Spinal cord (tissue), 10 donors: ENCODE results near the gene CBX6. TPM values are rescaled to one million over a fixed set of nuclear protein-coding genes. Genes with fewer than 3 reads are reported as not detected.

ENCODE experiments used
- DNase-seq, 6 donors: peaks; one replicate each; pipeline versions ENCODE4 v3.0.0 to v3.0.0-alpha.2; 2013 to 2015; ENCODE audit warnings: low spot score in 6 of 6, low read depth in 4 of 6
- H3K27ac ChIP-seq: one replicate; pipeline ENCODE4 v1.5.1; 2013; ENCODE audit warnings: low read depth, low read length, control low read depth
- H3K27me3 ChIP-seq: one replicate; pipeline ENCODE4 v1.6.1; 2013; ENCODE audit warnings: low read length; ENCODE audit not compliant: control insufficient read depth, insufficient read depth
- H3K36me3 ChIP-seq: one replicate; pipeline ENCODE4 v1.6.1; 2013; ENCODE audit warnings: low read length; ENCODE audit not compliant: control insufficient read depth, insufficient read depth
- H3K4me1 ChIP-seq: one replicate; pipeline ENCODE4 v1.6.1; 2013; ENCODE audit warnings: low read length; ENCODE audit not compliant: control insufficient read depth, insufficient read depth
- H3K4me3 ChIP-seq: one replicate; pipeline ENCODE4 v1.5.1; 2013; ENCODE audit warnings: low read depth, low read length, control low read depth
- H3K9me3 ChIP-seq: one replicate; pipeline ENCODE4 v1.6.1; 2013; ENCODE audit warnings: low read length; ENCODE audit not compliant: control insufficient read depth, insufficient read depth
- WGBS: methylation state at CpG from one replicate; pipeline ENCODE4 v1.1.5; 2013; ENCODE audit warnings: missing lambda C conversion rate; ENCODE audit not compliant: insufficient coverage; 5-methylcytosine and 5-hydroxymethylcytosine counted together
- polyA plus RNA-seq, 2 donors: library from polyadenylated mRNA; unstranded; fragments of 120-200 nt; gene quantifications; one replicate each; pipeline ENCODE4 v1.2.1, GENCODE V29; 2013; ENCODE audit not compliant: insufficient read length in 2 of 2
- total RNA-seq, 2 donors: library from RNA; depleted of rRNA in 1 of 2; stranded (reverse); fragments of 120-200 nt in 1 of 2; fragments of >200 nt in 1 of 2; gene quantifications; one replicate each; pipeline versions ENCODE4 v1.2.3 to v1.2.4, GENCODE V29; 2013 to 2014
- donor health status: healthy.

The CBX6 gene
- total and polyA plus RNA-seq, 4 donors: 38.3 to 70.0 (median 59.5) TPM

DNA sequence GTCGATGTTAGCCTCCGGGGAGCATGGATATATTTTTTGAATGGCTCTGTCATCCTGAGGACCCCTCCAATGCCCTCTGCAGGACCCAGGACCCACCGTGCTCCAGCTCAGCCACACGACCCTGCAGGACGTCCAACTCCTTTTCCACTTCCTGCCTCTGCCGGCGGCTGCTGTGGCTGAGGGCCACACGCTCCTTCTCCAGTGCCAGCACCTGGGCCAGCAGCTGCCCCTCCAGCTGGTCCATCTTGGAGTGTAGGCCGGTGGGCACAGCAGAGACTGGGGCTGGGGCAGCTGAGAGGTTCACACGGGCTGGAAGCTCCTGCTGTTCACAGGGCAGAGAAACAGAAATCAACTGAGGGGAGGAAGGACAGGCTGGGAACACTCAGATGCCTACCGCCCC lies 43.8 kb downstream of the CBX6 start:
- Histone ChIP-seq H3K4me1 (peaks cover 24% of the 10 kb centered on the region), H3K4me3 (no peak overlapping the region), H3K9me3 (no peaks in the 10 kb centered on the region), H3K27me3 (no peaks in the 10 kb centered on the region), H3K27ac (no peak overlapping the region), H3K36me3 (peaks cover 53% of the 10 kb centered on the region)
- DNase-seq: no peak
- WGBS: 55% methylated on average over 10 of the region's 11 CpGs

DNA sequence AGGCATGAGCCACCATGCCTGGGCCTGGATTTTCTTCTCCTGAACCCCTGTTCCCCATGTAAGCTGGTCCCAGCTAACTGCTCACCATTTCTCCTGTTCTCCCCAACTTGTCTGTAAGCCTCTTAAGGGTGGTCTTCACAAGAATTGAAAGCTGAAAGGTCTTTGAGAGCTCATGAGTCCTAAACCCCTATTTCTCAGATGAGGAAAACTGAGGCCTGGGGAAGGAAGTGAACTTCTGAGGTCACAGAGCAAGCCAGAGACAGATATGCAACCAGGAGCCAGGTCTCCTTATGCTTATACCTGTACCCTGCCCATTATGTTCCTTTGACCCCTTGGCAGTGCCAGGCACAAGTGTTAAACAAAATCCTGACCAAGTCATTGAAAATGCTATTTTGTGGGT lies 44.5 kb downstream of the CBX6 start:
- Histone ChIP-seq H3K36me3 (peaks cover 60% of the 10 kb centered on the region), H3K27me3 (no peaks in the 10 kb centered on the region), H3K9me3 (no peaks in the 10 kb centered on the region), H3K4me1 (peaks cover 17% of the 10 kb centered on the region), H3K4me3 (no peak overlapping the region), H3K27ac (no peak overlapping the region)
- DNase-seq: no peak

DNA sequence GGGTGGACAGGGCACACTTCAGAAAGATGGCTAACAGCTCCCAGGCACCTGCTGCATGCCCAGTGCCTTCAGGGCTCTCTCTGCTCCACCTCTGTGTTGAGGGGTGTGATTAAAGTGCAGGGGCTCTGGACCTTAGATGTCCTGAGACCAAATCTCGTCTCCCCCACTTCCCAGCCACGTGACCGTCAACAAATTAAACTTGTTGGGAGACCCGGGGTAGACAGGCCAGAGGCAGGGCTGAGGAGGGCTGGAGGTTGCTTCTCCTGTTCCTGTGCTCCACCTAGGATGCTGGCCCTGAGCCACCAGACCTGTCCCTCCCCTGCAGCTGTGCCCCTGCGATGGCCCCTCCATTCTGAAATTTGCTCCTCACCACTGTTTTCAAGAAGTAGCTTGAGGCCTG lies 45.2 kb downstream of the CBX6 start:
- peaks cover 62% of the 10 kb centered on the region for H3K36me3 ChIP-seq
- DNase-seq: no peak
- H3K4me3 ChIP-seq: no peak overlapping the region
- H3K4me1 ChIP-seq: peaks cover 10% of the 10 kb centered on the region
- H3K27ac ChIP-seq: no peak overlapping the region
- H3K9me3 ChIP-seq: no peaks in the 10 kb centered on the region
- H3K27me3 ChIP-seq: no peaks in the 10 kb centered on the region
- WGBS: 71% methylated on average over 2 of the region's 5 CpGs

DNA sequence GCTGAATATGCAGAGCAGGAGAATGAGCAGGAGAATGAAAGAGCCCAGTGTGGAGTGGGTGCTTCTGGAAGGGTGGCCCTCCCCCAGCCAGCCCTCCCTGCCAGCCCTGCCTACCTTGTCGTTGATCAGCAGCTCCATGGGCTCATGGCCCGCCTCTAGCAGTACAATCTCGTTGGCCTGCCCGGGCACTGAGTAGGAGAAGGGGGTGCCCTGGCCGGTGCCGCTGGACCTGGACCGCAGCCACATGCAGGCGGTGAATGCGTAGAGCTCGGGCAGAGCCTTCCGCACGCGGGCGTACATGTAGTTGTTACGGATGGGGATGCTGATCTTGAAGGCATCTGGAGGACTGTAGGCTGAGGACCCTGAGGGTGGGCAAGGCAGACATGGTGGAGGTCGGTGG lies 45.6 kb downstream of the CBX6 start:
- no peak for DNase-seq
- Histone ChIP-seq H3K9me3 (no peaks in the 10 kb centered on the region), H3K27me3 (no peaks in the 10 kb centered on the region), H3K4me3 (no peak overlapping the region), H3K4me1 (peaks cover 6% of the 10 kb centered on the region), H3K27ac (no peak overlapping the region), H3K36me3 (peaks cover 64% of the 10 kb centered on the region)
- 84% methylated on average over 16 of the region's 16 CpGs for WGBS

DNA sequence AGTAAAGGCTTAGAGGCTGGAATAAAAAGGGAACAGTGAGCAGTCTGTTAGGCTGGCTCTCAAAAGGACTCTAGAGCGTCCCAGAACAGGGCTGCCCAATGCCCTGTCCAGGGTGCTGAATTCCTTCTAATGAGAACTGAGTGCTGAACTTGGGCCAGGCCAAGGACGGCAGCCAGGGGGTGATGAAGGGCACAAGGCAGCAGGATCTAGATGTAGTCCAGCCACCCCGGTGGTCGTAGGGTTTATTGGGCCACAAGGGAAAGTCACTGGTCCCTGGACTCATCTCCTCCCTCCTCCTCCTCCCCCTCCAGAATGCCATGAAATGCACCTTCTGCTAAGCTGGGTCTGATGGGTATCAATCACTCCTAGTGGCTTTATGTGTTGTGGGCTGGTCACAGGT lies 47.4 kb downstream of the CBX6 start:
- DNase-seq: peak in 4 of 6 donors; percentile 54 to 90 (median 68)
- no peaks in the 10 kb centered on the region for H3K9me3 ChIP-seq
- peaks cover 62% of the 10 kb centered on the region for H3K36me3 ChIP-seq
- WGBS: 8% methylated on average over 2 of the region's 4 CpGs
- no peak overlapping the region for H3K27ac ChIP-seq
- H3K4me1 ChIP-seq: peaks cover 18% of the 10 kb centered on the region
- no peaks in the 10 kb centered on the region for H3K27me3 ChIP-seq
- no peak overlapping the region for H3K4me3 ChIP-seq

DNA sequence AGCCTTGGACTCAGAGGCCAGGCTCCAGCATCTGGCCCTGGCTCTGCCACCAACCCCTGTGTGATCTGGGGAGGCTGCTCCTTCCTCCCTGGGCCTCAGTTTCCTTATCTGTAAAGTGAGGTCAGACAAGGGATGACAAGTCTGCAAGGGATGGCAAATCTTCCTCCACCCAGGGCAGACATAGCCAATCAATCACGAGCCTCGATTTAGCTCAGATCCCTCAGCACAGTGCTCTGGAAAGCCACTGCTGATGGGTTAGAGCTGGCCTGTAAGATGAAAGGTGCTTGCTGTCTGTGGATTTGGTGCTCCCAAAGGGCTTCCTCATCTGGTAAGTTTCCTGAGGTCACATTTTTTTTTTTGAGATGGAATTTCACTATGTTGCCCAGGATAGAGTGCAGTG lies 48.4 kb downstream of the CBX6 start:
- no peak overlapping the region for H3K27ac ChIP-seq
- peaks cover 67% of the 10 kb centered on the region for H3K36me3 ChIP-seq
- no peaks in the 10 kb centered on the region for H3K27me3 ChIP-seq
- WGBS: no CpG with 5 or more reads among the region's 2 CpGs
- H3K4me3 ChIP-seq: no peak overlapping the region
- no peak for DNase-seq
- H3K4me1 ChIP-seq: peaks cover 17% of the 10 kb centered on the region
- H3K9me3 ChIP-seq: no peaks in the 10 kb centered on the region

DNA sequence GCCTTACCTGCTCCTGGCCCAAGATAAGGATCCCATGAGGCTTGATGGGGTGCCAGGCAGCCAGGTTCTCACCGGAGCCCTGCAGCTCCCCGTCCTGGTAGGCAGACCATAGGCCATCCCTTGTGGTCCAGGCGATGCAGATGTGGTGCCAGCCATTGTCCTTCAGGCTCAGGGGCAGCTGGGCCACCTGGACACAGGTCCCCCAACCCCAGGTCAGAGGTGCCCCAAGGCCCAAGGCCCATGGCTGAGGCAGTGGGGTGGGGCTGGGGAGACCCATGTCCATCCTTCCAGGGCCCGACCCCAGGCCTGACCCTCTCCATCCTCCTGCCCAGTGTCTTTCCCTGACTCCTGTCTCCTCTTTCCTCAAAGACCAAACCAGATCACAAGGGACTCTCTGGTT lies 48.9 kb downstream of the CBX6 start:
- peaks cover 13% of the 10 kb centered on the region for H3K4me1 ChIP-seq
- no peak overlapping the region for H3K4me3 ChIP-seq
- H3K27ac ChIP-seq: no peak overlapping the region
- no peak for DNase-seq
- no peaks in the 10 kb centered on the region for H3K27me3 ChIP-seq
- H3K36me3 ChIP-seq: peaks cover 64% of the 10 kb centered on the region
- H3K9me3 ChIP-seq: no peaks in the 10 kb centered on the region
- WGBS: 95% methylated on average over 4 of the region's 4 CpGs

DNA sequence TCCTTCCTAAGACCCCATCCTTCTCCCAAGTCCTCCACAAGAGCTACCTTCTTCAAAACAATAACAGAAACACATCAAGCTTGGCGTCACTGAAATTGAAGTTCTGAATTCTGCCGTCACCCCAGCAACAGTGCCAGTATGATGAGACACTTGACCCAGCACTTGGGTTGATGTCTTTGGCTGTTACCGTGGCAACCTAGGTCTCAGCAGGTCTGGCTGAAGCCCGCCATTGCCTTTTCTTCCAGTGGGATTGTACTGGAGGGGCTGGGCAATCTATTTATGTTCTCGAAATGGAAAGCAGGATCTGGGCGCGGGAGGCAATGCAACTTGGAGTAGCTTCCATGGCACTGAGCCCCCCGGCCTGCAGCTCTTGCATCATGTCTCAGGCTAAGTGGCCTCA lies 52.0 kb downstream of the CBX6 start:
- 39% methylated on average over 8 of the region's 8 CpGs for WGBS
- Histone ChIP-seq H3K27ac (no peak overlapping the region), H3K9me3 (no peaks in the 10 kb centered on the region), H3K36me3 (peaks cover 41% of the 10 kb centered on the region), H3K27me3 (no peaks in the 10 kb centered on the region), H3K4me3 (no peak overlapping the region), H3K4me1 (peaks cover 13% of the 10 kb centered on the region)
- DNase-seq: peak in 2 of 6 donors; percentile 49 to 61

DNA sequence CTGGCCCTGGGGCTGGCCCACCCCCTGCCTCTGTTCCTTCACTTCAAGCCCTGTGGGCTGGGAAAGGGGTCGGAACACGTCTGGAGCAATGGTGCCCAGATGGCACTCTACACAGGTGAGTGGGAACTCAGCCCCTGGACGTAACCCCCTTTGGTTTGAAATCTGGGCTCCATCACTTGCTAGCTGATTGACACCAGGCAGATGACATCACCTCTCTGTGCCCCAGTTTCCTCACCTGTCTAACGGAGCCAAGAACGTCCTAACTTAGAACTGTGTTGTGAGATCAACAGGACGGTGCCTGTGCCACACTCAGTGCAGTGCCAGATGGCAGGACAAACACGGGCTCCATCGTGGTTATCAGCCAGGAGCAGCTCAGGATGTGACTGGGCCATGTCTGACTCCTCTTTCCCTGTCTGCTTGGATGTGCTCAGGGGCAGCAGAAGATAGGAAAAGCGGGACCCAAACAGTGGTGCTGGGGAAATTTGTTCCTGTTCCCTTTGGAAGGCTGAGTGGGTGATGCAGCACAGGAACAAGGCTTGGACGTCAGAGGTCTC lies 52.6 kb downstream of the CBX6 start:
- H3K27me3 ChIP-seq: no peaks in the 10 kb centered on the region
- WGBS: 78% methylated on average over 9 of the region's 10 CpGs
- no peak overlapping the region for H3K27ac ChIP-seq
- H3K4me1 ChIP-seq: peaks cover 13% of the 10 kb centered on the region
- H3K9me3 ChIP-seq: no peaks in the 10 kb centered on the region
- DNase-seq: no peak
- H3K4me3 ChIP-seq: no peak overlapping the region
- peaks cover 40% of the 10 kb centered on the region for H3K36me3 ChIP-seq

DNA sequence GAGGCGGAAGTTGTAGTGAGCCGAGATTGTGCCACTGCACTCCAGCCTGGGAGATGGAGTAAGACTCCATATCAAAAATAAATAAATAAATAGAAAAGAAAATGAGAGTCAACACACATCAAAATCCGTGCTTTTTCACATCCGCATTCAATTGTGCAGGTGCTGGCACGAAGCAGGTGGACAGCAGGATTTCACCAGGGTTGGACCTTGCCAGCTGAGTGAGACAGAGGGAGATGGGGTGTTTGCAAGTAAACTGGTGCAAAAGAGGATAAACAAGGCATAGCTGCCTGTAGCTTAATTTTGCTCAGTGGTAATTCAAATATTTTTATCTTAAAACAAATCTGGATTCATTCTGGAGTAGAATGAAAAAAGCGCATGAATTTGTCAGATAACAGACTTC lies 54.8 kb downstream of the CBX6 start:
- peaks cover 25% of the 10 kb centered on the region for H3K36me3 ChIP-seq
- no peak overlapping the region for H3K4me3 ChIP-seq
- H3K9me3 ChIP-seq: no peaks in the 10 kb centered on the region
- H3K4me1 ChIP-seq: peaks cover 13% of the 10 kb centered on the region
- WGBS: 100% methylated on average over 1 of the region's 6 CpGs
- no peaks in the 10 kb centered on the region for H3K27me3 ChIP-seq
- DNase-seq: no peak
- H3K27ac ChIP-seq: no peak overlapping the region
